Neutrophil (primary cell): ENCODE measurements around the gene RSAD1.

Experiments
- H3K27ac ChIP-seq: fragments of 200-600 bp; sonication (generic); 2 replicates; pipeline ENCODE4 v1.5.1; 2016; ENCODE audit warnings: mild to moderate bottlenecking, moderate library complexity
- H3K27me3 ChIP-seq: fragments of 200-600 bp; sonication (generic); 2 replicates; pipeline ENCODE4 v1.6.0; 2016; ENCODE audit warnings: mild to moderate bottlenecking
- H3K36me3 ChIP-seq: fragments of 200-600 bp; sonication (generic); 2 replicates; pipeline ENCODE4 v1.5.1; 2017
- H3K4me1 ChIP-seq, 2 experiments: fragments of 200-600 bp in 1 of 2; sonication (generic) in 1 of 2; 1 replicate in 1 of 2; 2 replicates in 1 of 2; pipeline versions ENCODE4 v1.5.1 to v1.6.1; 2013 to 2016; ENCODE audit warnings: low read depth in 1 of 2, low read length in 1 of 2, mild to moderate bottlenecking in 1 of 2, moderate library complexity in 1 of 2; ENCODE audit not compliant: control insufficient read depth in 1 of 2, insufficient read depth in 1 of 2
- H3K4me3 ChIP-seq, 2 experiments: fragments of 200-600 bp in 1 of 2; sonication (generic) in 1 of 2; 1 replicate in 1 of 2; 2 replicates in 1 of 2; pipeline ENCODE4 v1.5.1; 2013 to 2016; ENCODE audit warnings: low read depth in 1 of 2, low read length in 1 of 2, mild to moderate bottlenecking in 1 of 2, moderate library complexity in 1 of 2
- H3K9me3 ChIP-seq: fragments of 200-600 bp; sonication (generic); 2 replicates; pipeline ENCODE4 v1.5.1; 2016
- CTCF ChIP-seq: fragments of 200-600 bp; sonication (generic); IDR thresholded peaks from 2 replicates; pipeline ENCODE4 v1.5.1; 2016; ENCODE audit warnings: antibody characterized with exemption

The RSAD1 gene

GRCh38 chr17:50439008-50439407 lies 39.7 kb upstream of the RSAD1 start:
- H3K4me3 ChIP-seq = no peak overlapping the region
- TF ChIP-seq CTCF = no peak
- H3K27me3 ChIP-seq = no peaks in the 10 kb centered on the region
- no peaks in the 10 kb centered on the region for H3K9me3 ChIP-seq
- no peaks in the 10 kb centered on the region for H3K4me1 ChIP-seq
- H3K27ac ChIP-seq = no peak overlapping the region
- no peaks in the 10 kb centered on the region for H3K36me3 ChIP-seq

GRCh38 chr17:50440172-50440837 lies 38.4 kb upstream of the RSAD1 start:
- TF ChIP-seq CTCF = no peak
- Histone ChIP-seq H3K27me3 (no peaks in the 10 kb centered on the region), H3K36me3 (no peaks in the 10 kb centered on the region), H3K9me3 (no peaks in the 10 kb centered on the region), H3K4me1 (no peaks in the 10 kb centered on the region), H3K4me3 (no peak overlapping the region), H3K27ac (no peak overlapping the region)

GRCh38 chr17:50440838-50441829 lies 37.5 kb upstream of the RSAD1 start:
- H3K27me3 ChIP-seq = no peaks in the 10 kb centered on the region
- no peaks in the 10 kb centered on the region for H3K9me3 ChIP-seq
- H3K4me1 ChIP-seq = no peaks in the 10 kb centered on the region
- no peaks in the 10 kb centered on the region for H3K36me3 ChIP-seq
- no peak overlapping the region for H3K4me3 ChIP-seq
- no peak for TF ChIP-seq CTCF
- H3K27ac ChIP-seq = no peak overlapping the region

GRCh38 chr17:50443505-50443974 lies 35.1 kb upstream of the RSAD1 start:
- TF ChIP-seq CTCF = no peak
- H3K27me3 ChIP-seq = no peaks in the 10 kb centered on the region
- H3K4me1 ChIP-seq = no peaks in the 10 kb centered on the region
- no peaks in the 10 kb centered on the region for H3K9me3 ChIP-seq
- H3K4me3 ChIP-seq = no peak overlapping the region
- no peak overlapping the region for H3K27ac ChIP-seq
- H3K36me3 ChIP-seq = no peaks in the 10 kb centered on the region

GRCh38 chr17:50444841-50445715 lies 33.6 kb upstream of the RSAD1 start:
- Histone ChIP-seq H3K27ac (no peak overlapping the region), H3K4me3 (no peak overlapping the region), H3K27me3 (no peaks in the 10 kb centered on the region), H3K36me3 (no peaks in the 10 kb centered on the region), H3K9me3 (no peaks in the 10 kb centered on the region), H3K4me1 (no peaks in the 10 kb centered on the region)
- TF ChIP-seq CTCF = no peak
